Vagina (tissue), 2 donors: ENCODE results near the gene RCAN2. TPM values are rescaled to one million over a fixed set of nuclear protein-coding genes. Genes with fewer than 3 reads are reported as not detected.

ENCODE experiments used
- DNase-seq, 2 donors: peaks; one replicate each; pipeline ENCODE4 v3.0.0-alpha.2; 2017; ENCODE audit errors: extremely low spot score in 2 of 2
- H3K27ac ChIP-seq: fragments of 200-600 bp; sonication (generic); one replicate; pipeline ENCODE4 v1.5.1; 2019
- H3K27me3 ChIP-seq: fragments of 200-600 bp; sonication (generic); one replicate; pipeline ENCODE4 v1.5.1; 2019
- H3K36me3 ChIP-seq, 2 donors: fragments of 200-600 bp; sonication (generic); one replicate each; pipeline ENCODE4 v1.5.1; 2017 to 2019
- H3K4me1 ChIP-seq: fragments of 200-600 bp; sonication (generic); one replicate; pipeline ENCODE4 v1.5.1; 2019
- H3K4me3 ChIP-seq, 2 donors: fragments of 200-600 bp; sonication (generic); 1 replicate in 1 of 2; 2 replicates in 1 of 2; pipeline ENCODE4 v1.5.1; 2016 to 2019
- H3K9me3 ChIP-seq: fragments of 200-600 bp; sonication (generic); one replicate; pipeline ENCODE4 v1.5.1; 2019
- CTCF ChIP-seq, 3 experiments: fragments of 450-650 bp in 2 of 3; fragments of 200-600 bp in 1 of 3; sonication (generic) in 1 of 3; IDR thresholded peaks; one replicate each; pipeline ENCODE4 v1.5.1; 2017 to 2019; ENCODE audit warnings: antibody characterized with exemption in 3 of 3, mild to moderate bottlenecking in 2 of 3, moderate library complexity in 2 of 3
- POLR2A ChIP-seq, 2 donors: fragments of 450-650 bp; IDR thresholded peaks; one replicate each; pipeline ENCODE4 v1.6.1; 2017; ENCODE audit warnings: antibody characterized with exemption in 2 of 2, mild to moderate bottlenecking in 2 of 2, moderate library complexity in 2 of 2
- POLR2AphosphoS5 ChIP-seq, 2 donors: sonication (generic); formaldehyde crosslinking; IDR thresholded peaks; one replicate each; pipeline ENCODE4 v1.9.0; 2017; ENCODE audit warnings: antibody characterized with exemption in 2 of 2, mild to moderate bottlenecking in 2 of 2, low read depth in 1 of 2; ENCODE audit not compliant: insufficient read depth in 1 of 2
- intact Hi-C: fragments of 100-400 bp; cut with DNase I; formaldehyde crosslinking; loops from one replicate; pipeline ENCODE4 v1.15.1; 2023
- total RNA-seq: library from RNA; depleted of rRNA; stranded (reverse); fragments of >200 nt; gene quantifications from one replicate; pipeline ENCODE4 v1.2.3, GENCODE V29; 2016

Gene RCAN2
- total RNA-seq, 1 donor from 2014 or later: 20.9 TPM

GRCh38 chr6:46217671-46218131, 273.5 kb downstream of the RCAN2 start:
- Histone ChIP-seq H3K4me3 (no peak overlapping the region), H3K9me3 (no peaks in the 10 kb centered on the region), H3K4me1 (no peaks in the 10 kb centered on the region), H3K27me3 (no peaks in the 10 kb centered on the region), H3K27ac (no peak overlapping the region), H3K36me3 (no peaks in the 10 kb centered on the region)
- no peak for DNase-seq
- intact Hi-C loops: no loop called here
- TF ChIP-seq POLR2A (IDR thresholded peaks at IDR 0.05) (no peak), POLR2AphosphoS5 (IDR thresholded peaks at IDR 0.05; ENCODE audit: insufficient read depth in 1 of 2, low read depth in 1 of 2) (peak in 1 of 2 donors; percentile 40)

- no peak overlapping the region for H3K4me3 ChIP-seq
- no peaks in the 10 kb centered on the region for H3K36me3 ChIP-seq
- no peaks in the 10 kb centered on the region for H3K4me1 ChIP-seq
- DNase-seq: no peak
- intact Hi-C loops: no loop called here
- no peaks in the 10 kb centered on the region for H3K9me3 ChIP-seq
- no peaks in the 10 kb centered on the region for H3K27me3 ChIP-seq
- TF ChIP-seq POLR2AphosphoS5 (IDR thresholded peaks at IDR 0.05; ENCODE audit: insufficient read depth in 1 of 2, low read depth in 1 of 2) (no peak), CTCF (IDR thresholded peaks at IDR 0.05) (no peak), POLR2A (IDR thresholded peaks at IDR 0.05) (no peak)
- H3K27ac ChIP-seq: no peak overlapping the region
Measured at GRCh38 chr6:46216879-46217278, 274.4 kb downstream of the RCAN2 start.

GRCh38 chr6:46215777-46216176, 275.5 kb downstream of the RCAN2 start:
- no peaks in the 10 kb centered on the region for H3K36me3 ChIP-seq
- H3K4me3 ChIP-seq: no peak overlapping the region
- H3K27ac ChIP-seq: no peak overlapping the region
- H3K4me1 ChIP-seq: no peaks in the 10 kb centered on the region
- TF ChIP-seq POLR2AphosphoS5 (IDR thresholded peaks at IDR 0.05; ENCODE audit: insufficient read depth in 1 of 2, low read depth in 1 of 2) (no peak), CTCF (IDR thresholded peaks at IDR 0.05) (no peak), POLR2A (IDR thresholded peaks at IDR 0.05) (no peak)
- H3K9me3 ChIP-seq: no peaks in the 10 kb centered on the region
- no peaks in the 10 kb centered on the region for H3K27me3 ChIP-seq
- no peak for DNase-seq
- intact Hi-C loops: no loop called here

GRCh38 chr6:46215213-46215612, 276.0 kb downstream of the RCAN2 start:
- no peak overlapping the region for H3K27ac ChIP-seq
- no peaks in the 10 kb centered on the region for H3K27me3 ChIP-seq
- H3K36me3 ChIP-seq: no peaks in the 10 kb centered on the region
- intact Hi-C loops: no loop called here
- TF ChIP-seq CTCF (IDR thresholded peaks at IDR 0.05) (no peak), POLR2AphosphoS5 (IDR thresholded peaks at IDR 0.05; ENCODE audit: insufficient read depth in 1 of 2, low read depth in 1 of 2) (no peak), POLR2A (IDR thresholded peaks at IDR 0.05) (no peak)
- no peak for DNase-seq
- H3K4me1 ChIP-seq: no peaks in the 10 kb centered on the region
- no peaks in the 10 kb centered on the region for H3K9me3 ChIP-seq
- no peak overlapping the region for H3K4me3 ChIP-seq

- H3K36me3 ChIP-seq: no peaks in the 10 kb centered on the region
- no peaks in the 10 kb centered on the region for H3K4me1 ChIP-seq
- no peak overlapping the region for H3K4me3 ChIP-seq
- intact Hi-C loops: no loop called here
- TF ChIP-seq POLR2AphosphoS5 (IDR thresholded peaks at IDR 0.05; ENCODE audit: insufficient read depth in 1 of 2, low read depth in 1 of 2): no peak
- no peak for TF ChIP-seq POLR2A (IDR thresholded peaks at IDR 0.05)
- no peak for TF ChIP-seq CTCF (IDR thresholded peaks at IDR 0.05)
- no peaks in the 10 kb centered on the region for H3K9me3 ChIP-seq
- H3K27ac ChIP-seq: no peak overlapping the region
- H3K27me3 ChIP-seq: no peaks in the 10 kb centered on the region
- DNase-seq: no peak
Measured at GRCh38 chr6:46211917-46212316, 279.3 kb downstream of the RCAN2 start.
